GM18511 (cell line): ENCODE results near the gene ANKRD13A.
"Not testable (repeated sequence)": the region's sequence is repeated elsewhere in the genome, so short reads cannot be mapped to it uniquely, and the experiment has no call there.

Experiments used
- ATAC-seq: cut with Tn5 transposase; IDR thresholded peaks from one replicate; pipeline ENCODE4 v1.9.1; 2021; ENCODE audit warnings: mild to moderate bottlenecking, moderate library complexity; ENCODE audit not compliant: unreplicated experiment

ANKRD13A gene

DNA sequence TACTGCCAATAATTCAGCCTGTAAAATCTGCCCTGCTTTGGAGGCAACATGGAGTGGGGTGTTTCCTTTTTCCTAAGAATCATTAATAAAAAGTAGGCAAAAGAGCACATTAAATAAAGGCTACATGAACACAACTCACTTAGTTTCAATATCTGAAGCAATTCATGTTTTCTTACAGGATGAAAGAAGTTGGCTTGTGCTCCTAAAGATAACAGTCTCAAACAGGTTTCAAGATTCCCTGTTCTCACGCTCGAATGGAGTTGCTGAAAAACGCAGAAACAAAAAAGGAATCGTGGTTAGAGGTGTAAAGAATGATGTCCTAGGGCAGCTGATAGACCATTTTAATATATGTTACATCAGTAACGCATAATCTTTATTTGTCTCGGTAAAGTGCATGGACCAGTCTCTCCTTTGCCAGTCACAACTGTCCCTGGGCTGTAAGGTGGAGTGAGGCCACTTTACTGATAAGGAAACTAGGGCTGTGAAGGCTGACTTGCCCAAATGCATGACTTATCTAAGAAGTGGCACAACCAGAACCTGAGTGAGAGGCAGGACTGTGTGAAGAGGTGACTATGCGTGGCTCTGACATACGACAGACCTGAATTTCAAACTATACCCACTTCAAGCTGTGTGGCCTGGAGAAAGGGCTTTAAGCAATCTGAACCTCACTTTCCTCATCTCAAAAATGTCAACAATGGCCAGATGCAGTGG is 15.6 kb upstream of the ANKRD13A start:
- ATAC-seq, result no peak

DNA sequence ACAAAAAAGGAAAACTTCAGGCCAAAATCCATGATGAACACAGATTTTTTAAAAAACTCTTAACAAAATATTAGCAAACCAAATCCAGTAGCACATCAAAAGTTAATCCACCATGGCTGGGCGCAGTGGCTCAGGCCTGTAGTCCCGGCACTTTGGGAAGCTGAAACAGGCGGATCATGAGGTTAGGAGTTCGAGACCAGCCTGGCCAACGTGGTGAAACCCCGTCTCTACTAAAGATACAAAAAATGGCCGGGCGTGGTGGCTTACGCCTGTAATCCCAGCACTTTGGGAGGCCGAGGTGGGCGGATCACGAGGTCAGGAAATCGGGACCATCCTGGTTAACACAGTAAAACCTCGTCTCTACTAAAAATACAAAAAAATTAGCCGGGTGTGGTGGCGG is 13.0 kb upstream of the ANKRD13A start:
- ATAC-seq, result not testable (repeated sequence)

DNA sequence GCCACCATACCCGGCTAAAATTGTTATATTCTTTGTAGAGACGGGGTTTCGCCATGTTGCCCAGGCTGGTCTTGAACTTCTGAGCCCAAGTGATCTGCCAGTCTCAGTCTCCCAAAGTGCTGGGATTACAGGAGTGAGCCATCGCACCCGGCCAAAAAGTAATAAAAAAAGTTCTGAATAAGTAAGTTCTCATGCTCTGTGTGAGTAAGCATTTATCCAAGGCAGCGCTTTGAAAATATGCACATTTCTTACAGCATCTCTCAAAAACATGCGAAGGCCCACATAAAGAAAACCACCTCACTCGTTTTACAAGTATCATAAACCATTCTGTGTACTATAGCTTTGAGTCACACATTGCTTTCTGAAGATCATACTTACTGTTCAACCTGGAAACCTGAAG is 11.6 kb upstream of the ANKRD13A start:
- no peak for ATAC-seq

DNA sequence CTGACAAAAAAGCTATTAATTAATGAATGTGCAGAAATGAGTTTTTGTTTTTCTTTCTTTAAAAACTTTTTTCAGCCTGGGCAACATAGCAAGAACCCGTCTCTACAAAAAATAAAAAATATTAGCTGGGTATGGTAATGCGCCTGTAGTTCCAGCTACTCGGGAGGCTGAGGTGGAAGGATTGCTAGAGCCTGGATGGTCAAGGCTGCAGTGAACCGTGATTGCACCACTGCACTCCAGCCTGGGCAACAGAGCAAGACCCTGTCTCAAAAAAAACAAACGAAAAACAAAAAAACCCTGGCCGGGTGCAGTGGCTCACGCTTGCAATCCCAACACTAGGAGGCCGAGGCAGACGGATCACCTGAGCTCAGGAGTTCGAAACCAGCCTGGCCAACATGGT is 11.0 kb upstream of the ANKRD13A start:
- no peak for ATAC-seq

DNA sequence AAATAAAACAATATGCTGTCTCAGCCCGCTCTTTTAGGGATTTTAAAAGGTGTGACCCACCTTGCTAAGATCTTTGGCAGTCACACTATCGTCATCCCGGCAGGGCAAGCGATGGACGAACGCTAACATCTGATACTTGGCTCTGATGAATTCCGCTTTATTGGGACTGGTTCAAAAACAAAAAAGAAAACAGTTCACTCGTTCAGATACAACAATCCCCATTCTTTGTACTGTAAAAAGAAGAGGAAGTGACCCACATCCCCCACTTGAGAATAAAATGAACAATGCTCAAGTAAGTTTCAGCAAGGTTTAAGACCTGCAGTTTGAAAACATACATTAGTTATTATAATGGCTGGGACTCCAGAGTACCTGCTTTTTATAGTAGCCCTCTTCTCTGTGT is 10.3 kb upstream of the ANKRD13A start:
- ATAC-seq, result no peak

DNA sequence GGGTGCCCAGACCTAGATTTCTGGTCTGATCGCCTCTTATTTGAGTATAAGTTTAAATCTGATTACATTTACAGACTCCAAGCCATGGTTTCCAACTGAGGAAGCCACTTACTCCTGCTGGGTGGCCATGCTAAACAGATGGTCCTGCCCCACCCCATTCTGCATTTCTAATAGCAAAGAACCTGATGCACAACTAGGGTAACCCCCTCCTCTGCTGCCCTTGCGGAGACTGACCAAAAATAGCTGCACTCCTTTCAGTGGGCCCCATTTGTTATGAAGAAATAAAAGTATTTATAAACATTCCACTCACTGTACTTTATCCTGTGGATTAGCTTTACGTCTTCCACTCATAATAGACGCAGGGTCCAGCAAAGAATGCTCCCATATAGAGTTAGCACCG is 9.8 kb upstream of the ANKRD13A start:
- ATAC-seq, result no peak

DNA sequence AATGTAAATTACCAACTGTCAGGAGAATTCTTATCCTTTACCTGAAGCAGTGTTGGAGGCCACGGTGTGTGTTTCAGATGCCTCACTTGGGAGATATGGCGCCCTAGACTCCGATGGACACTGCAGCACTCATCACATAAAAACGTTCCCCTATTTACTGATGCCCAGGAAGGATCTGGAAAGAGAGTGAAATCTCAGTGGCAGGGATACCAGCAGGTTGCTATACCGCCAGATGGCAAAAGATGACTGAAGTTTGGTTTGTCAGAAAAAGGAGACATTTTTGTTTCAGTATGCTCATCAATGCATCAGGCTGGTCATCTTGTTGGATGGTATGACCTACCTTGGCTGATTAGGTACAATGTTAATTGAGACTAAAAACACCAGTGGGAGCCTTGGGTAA is 7.6 kb upstream of the ANKRD13A start:
- no peak for ATAC-seq

DNA sequence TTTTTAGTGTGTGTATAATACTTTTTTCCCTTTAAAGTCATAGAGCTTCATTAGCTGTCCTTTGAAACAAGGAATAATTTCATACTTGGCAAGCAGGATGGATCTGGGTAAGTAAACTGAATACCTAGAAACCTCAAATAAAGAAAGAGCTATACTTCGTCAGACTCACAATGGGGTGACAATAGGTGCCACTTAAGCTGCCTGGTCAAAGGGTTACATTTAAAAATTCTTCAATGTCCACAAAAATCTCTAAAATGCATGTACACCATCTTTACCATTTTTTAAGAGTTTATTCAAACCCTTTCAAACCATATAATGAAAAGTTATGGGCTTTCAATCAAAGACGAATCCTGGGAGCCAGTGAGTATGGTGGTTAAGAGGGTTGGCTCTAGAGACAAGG is 6.1 kb upstream of the ANKRD13A start:
- no peak for ATAC-seq

DNA sequence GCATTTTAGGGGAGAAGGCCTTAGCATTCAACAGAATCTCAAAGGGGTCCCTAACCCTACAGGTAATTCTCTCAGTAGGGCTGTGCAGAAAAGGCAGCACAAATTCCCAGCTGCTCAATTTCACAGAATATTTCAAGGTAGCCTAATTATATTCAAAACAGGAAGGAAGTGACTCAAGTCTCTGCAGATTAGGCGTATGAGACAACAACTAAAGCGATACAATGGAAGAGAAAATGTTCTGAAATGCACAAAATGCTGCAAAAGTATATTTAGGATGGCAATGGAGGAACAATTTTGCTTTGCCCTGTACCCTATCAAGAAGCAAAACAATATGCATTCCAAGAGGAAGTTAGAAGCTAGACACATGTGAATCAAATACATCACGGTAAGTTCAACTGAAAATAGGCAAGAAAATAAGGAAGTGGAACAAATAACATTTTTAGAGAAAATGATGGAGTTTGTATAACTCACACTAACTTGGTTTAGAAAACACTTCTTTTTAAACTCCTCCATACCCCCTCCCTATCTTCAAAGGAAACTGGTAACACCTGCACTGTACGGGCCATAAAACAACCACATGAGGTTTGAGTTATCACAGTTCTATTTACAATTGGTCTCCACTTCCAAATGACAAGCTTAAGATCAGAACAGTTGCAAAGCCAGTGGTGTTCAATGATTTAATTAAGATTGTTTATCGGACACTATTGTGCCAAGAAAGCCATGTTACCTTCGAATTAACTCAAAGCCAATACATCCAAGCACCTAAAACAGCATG is 4.6 kb upstream of the ANKRD13A start:
- no peak for ATAC-seq

DNA sequence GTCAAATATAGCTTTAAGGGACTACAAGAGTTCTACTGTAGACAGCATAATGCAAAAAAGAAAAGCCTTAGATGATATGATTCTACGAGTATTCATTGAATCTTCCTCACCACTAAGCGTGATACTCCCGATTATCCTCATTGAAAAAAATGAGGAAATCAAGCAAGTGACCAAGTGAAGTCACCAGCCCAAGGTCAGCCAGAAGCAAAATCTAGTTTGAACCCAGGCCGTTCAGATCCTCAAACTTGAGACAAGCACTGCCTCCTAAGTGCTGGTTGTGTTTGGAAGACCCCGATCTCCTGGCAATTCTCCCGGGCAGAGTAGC is 3.9 kb upstream of the ANKRD13A start:
- ATAC-seq, result no peak

DNA sequence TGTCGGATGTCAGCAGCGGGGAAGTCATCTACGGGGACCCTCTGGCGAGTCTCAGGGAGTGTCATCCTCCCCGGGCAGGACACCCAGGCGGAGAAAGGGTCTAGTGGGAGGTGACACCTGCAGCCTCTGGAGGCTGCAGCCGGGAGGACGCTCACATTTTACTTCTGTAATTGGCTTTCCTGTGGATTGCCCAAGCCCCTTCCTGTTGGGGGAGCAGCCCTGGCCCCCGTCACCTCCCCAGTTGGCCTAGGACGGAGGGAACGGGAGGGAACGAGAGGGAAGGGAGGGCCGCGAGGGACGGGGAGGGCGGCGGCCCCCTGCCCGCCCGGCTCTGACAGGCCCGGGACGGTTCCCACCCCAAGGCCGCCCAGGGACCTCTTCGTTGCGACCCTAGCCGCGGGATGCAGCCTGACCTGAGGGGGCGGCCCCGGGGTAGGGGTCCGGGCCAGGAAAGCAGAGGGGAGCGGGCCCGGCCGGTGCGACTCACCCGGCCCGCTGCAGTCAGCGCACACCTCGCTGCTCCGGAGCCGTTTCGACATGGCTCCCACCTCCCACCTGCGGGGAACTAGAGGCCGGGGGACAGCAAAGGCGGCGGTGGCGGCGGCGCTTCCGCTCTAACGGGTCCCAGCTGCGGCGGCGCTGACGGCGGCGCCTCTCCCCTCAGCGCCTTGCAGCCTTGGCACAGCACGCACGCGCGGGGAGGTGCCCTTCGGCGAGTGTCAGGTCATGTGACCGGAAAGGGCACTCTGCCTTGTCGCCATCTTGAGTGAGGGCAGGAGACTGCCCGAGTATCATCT is 3.3 kb upstream of the ANKRD13A start, which contains the start of gene GIT2:
Gene GIT2, minus strand, starts transcription at position 683 of the 797 bp plus-strand sequence. Its CDS starts 144 bp downstream, at position 539.
- ATAC-seq, result peak; percentile 67

DNA sequence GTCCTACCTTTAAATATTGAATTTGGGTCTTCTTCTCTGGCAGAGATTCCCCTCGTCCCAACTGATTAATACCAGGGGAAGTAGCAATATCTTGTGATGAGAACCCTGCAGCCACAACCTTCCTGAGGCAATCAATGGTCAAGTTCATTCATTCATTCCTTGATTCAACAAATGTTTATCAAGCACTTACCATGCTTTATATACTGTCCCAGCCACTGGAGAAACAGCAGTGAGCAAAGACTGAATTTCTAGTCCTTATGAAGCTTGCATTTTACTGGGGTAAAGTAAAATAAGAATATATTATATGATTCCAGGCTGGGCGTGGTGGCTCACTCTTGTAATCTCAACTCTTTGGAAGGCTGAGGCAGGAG is 2.8 kb upstream of the ANKRD13A start:
- ATAC-seq, result no peak

DNA sequence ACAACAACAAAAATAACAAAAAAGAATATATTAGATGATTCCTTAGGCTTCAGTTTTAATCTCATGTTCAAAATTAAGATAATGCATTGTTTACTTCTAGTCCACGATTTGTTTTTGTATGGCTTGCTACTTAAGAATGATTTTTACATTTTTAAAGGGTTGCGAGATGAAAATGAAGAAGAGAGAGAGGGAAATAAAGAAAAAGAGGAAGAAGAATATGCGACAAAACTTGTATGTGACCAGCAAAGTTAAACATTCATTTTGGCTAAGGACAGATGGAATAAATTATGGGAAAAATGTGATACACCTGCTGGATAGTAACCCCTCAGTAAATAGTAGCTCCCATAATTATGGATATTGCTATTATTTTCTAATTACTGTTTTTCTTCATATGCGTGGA is 1.8 kb upstream of the ANKRD13A start:
- ATAC-seq, result no peak

DNA sequence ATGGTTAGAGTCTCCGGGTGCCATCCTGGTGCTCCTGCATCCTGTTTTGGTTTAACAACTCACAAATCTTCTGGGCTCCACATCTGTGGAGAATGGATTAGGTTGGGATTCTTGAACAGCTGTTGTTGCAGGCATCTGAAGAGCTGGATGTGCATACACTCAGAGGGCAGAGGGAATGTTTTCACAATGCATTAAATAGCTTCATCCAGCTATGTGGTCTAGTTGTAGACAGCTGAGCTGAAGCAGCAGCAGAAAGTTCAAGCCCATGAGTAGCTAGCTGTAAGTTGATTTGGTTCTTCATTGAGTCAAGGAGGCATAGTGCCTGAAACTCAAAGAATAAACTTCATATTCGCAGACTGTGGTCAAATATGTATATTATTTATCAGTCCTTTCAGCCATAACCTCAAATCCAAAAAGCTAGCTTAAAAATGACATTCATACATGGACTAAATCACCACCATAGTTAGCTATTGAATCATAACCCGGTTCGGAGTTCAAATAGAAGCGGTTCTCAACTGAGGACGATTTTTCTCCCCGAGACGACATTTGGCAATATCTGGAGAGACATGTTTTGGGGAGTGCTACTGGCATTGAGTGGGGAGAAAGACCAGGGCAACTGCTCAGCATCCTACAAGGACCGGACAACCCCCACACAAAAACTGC is 858 bp upstream of the ANKRD13A start:
- peak; percentile 1 for ATAC-seq

DNA sequence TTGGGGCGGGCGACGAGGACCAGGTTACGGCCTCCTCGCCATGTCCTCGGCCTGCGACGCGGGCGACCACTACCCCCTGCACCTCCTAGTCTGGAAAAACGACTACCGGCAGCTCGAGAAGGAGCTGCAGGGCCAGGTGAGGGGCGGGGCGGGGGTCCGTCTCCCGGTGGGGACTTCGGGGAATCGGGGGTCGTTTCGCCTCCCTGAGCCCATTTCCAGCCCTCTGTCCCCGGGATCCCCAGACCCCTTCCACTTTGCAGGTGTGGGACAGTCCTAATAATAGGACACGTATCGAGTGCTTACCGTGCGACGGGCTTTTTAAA is 380 bp downstream of the ANKRD13A start:
- ATAC-seq, result no peak

DNA sequence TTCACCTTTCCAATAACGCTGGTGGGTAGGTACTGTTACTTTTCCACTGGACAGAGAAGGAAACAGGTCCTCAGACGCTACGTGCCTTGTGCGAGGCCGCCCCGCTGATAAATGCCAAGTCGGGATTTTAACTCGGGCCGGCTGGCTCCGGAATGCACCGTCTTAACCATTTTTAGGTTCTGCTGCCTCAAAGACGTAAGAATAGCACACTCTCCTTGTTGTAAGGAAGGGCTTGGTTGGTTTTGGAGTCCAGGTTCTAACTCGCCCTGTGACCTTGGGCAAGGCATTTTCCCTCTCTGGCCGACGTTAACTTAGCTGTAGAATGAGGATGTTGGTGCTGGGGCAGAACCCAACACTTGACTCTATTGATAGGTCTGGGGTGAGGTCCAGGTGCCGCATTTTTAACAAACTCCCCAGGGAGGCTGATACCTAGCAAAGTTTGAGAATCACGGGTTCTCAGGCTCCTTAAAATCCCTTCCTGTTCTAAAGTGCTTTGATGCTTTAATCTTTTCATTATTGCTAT is 814 bp downstream of the ANKRD13A start:
- ATAC-seq, result no peak

DNA sequence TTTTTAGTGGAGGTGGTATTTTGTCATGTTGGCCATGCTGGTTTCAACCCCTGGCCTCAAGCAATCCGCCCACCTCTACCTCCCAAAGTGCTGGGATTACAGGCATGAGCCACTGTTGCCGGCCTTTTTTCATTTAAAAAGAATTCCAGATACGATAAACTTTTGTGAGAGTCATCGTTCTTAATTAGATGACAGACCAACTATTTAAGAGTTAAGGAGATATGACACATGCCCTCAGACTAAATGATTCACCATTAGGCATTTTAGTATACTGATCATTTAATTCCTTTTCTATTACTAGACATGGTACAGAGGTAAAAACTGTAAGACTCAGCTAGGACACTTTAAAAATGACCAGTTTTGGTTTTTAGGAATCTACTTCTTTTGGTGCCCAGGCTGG is 2.4 kb downstream of the ANKRD13A start:
- no peak for ATAC-seq

DNA sequence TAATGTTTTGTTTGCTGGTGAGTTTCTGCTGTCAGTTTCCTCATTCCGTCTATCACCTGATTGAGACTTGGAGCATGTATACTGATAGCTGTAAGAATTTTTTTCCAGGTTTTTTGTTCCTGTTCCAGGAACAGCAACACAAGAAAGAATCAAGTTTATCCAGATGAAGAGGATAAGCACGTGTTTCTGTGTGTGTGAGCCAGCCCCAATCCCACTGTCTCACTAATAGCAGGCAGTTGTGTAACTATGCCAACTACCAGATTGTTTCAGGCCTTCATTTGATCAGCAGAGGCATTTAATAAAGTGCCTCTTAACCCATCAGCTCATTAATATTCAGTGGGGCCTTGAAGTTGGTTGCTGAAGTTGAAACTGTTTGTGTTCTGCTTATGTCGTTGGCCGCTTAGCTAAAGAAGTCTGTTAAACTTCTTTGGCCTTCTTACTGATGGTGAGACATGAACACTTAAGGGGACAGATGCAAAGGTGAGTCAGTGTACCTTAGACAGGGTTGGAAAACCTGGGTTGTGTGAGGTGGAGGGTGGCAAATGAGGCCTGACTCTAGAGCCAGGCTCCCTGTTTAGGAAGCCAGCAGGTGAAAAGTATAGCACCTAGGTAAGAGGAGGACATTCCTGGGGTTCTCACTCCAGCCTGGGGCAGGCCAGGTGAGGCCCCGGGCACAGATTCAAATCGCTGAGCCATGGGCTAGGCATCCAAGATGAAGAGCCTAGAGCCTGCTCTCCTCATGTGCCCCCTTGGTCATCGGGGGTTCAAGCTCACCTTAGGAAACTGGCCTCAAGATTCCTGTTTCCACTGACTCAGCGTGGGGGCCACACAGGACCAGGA is 3.7 kb downstream of the ANKRD13A start:
- ATAC-seq, result no peak

DNA sequence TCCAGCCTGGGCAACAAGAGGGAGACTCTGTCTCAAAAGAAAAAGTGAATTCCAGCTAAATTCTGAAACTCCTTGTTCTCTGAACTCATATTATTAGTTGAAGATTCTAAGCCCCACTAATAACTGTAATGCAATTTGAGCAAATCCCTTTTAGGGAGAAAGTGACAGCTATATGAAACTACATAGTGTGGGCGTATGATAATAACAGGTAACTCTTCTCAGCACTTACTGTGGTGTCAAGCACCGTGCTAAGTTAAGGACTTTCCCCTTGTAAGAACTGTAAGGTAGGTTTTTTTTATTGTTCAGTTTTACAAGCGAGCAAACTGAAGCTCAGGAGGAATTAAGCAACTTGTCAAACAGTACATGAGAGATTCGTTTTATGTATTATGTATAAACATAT is 5.4 kb downstream of the ANKRD13A start:
- peak; percentile 77 for ATAC-seq

DNA sequence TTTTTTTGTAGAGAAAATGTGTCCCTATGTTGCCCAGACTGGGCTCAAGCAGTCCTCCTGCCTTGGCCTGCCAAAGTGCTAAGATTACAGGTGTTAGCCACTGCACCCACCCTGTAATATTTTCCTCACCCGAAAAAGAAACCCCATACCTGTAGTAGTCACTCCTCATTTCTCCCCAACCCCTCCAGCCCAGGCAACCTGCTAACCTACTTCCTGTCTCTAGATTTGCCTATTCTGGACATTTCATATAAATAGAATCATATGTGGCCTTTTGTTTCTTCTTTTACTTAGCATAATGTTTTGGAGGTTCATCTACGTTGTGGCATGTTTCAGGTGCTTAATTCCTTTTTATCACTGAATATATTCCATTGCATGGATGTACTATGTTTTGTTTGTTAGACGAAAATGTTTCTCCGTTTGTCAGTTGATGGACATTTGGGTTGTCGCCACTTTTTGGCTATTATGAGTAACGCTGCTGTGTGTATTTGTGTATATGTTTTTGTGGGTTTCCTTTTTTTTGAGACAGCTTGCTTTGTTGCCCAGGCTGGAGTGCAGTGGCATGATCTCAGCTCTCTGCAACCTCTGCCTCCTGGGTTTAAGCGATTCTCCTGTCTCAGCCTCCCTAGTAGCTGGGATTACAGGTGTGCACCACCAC is 6.2 kb downstream of the ANKRD13A start:
- peak; percentile 55 for ATAC-seq
